Measurements from ENCODE around the gene AFDN. TPM values are rescaled to one million over a fixed set of nuclear protein-coding genes. Genes with fewer than 3 reads are reported as not detected.

The AFDN gene
- total RNA-seq, 2 experiments from 2014 or later, result 45.9 to 46.3 TPM

DNA sequence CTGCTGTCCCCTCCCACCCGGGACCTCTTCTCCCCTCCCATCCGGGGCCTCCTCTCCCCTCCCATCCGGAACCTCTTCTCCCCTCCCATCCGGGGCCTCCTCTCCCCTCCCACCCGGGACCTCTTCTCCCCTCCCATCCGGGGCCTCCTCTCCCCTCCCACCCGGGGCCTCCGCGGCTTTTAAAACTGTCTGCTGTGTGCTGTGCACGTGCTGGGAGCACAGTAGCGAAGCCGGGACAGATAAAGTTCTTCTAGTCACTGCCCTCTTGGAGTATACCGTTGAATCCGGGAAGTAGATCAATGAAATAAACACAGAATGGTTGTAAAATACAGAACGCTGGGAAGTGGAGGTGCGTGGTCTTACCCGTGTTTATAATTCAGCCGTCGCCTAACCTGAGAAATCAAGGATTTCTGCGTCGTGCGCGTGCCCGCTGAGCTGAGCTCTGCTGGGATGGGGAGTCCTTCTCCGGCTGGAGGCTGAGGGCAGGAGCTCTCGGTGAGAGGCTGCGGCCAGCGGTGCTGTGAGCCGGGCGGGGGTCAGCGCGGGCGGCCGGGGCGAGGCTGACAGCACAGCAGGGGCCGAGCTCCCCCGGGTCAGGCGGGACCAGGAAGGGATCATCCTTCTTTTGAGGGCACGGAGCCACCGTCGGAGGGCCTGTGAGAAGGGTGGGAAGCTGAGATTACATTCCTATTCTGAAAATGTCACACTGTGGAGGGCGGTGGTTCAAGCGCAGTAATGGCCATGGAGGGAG, 151.2 kb downstream of the AFDN start:
- peaks cover 4% of the 10 kb centered on the region for H3K27me3 Mint-ChIP-seq
- H3K27ac Mint-ChIP-seq, result no peak overlapping the region
- H3K4me1 Mint-ChIP-seq, result no peaks in the 10 kb centered on the region
- H3K4me3 Mint-ChIP-seq, result no peak overlapping the region
- no peaks in the 10 kb centered on the region for H3K9me3 Mint-ChIP-seq
- H3K36me3 Mint-ChIP-seq (ENCODE audit: low read depth), result no peaks in the 10 kb centered on the region
- ChIA-PET CTCF (no interaction called here), POLR2A (no interaction called here)
- no peak for DNase-seq

DNA sequence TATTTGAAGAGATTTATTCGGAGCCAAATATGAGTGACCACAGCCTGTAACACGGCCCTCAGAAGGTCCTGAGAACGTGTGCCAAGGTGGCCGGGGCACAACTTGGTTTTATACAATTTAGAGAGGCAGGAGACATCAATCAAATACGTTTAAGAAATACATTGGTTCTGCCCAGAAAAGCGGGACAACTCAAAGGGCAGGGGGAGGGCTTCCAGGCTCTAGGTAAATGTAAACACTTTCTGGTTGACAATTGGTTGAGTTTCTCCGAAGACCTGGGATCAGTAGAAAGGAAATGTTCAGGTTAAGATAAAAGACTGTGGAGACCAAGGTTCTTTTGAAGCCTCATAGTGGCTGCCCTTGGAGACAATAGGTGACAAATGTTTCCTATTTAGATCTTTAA, 151.9 kb downstream of the AFDN start:
- H3K9me3 Mint-ChIP-seq, result no peaks in the 10 kb centered on the region
- DNase-seq, result no peak
- no peak overlapping the region for H3K27ac Mint-ChIP-seq
- no peaks in the 10 kb centered on the region for H3K4me1 Mint-ChIP-seq
- CTCF ChIA-PET, result no interaction called here
- peaks cover 4% of the 10 kb centered on the region for H3K27me3 Mint-ChIP-seq
- no peak overlapping the region for H3K4me3 Mint-ChIP-seq
- POLR2A ChIA-PET, result no interaction called here
- no peaks in the 10 kb centered on the region for H3K36me3 Mint-ChIP-seq (ENCODE audit: low read depth)

DNA sequence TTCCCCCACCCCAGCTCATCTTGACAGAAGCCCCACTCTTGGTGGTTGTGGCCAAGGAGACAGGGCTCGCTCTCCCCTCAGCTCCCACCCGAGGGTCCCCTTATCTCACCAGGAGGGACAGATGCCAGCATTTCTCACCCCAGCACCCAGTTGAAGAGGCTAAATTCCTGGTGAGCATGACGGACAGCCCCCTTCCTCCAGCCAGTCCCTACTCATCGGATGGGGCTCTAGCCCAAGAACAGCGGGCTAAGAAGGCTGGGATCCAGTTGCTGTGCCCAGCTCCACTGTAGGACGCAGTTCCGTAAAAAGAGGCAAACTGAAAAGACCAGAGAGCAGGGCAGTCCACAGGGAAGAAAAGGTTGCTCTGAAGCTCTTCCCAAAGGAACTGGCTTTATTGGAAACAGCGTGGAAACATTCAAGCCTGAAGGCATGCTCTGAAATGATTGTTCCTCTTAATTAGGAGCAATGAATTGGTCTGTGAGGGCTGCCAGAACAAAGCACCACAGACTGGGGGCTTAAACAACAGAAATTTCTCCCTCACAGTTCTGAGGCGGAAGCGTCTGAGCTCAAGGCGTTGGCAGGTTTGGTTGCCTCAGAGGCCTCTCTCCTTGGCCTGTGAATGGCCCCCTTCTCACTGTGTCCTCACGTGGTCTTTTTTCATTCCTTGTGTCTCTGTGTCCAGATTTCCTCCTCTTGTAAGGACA, 152.9 kb downstream of the AFDN start:
- Mint-ChIP-seq H3K4me3 (no peak overlapping the region), H3K4me1 (no peaks in the 10 kb centered on the region), H3K9me3 (no peaks in the 10 kb centered on the region), H3K36me3 (ENCODE audit: low read depth) (no peaks in the 10 kb centered on the region), H3K27me3 (peaks cover 8% of the 10 kb centered on the region), H3K27ac (no peak overlapping the region)
- DNase-seq, result no peak
- CTCF ChIA-PET, result no interaction called here
- POLR2A ChIA-PET, result no interaction called here

DNA sequence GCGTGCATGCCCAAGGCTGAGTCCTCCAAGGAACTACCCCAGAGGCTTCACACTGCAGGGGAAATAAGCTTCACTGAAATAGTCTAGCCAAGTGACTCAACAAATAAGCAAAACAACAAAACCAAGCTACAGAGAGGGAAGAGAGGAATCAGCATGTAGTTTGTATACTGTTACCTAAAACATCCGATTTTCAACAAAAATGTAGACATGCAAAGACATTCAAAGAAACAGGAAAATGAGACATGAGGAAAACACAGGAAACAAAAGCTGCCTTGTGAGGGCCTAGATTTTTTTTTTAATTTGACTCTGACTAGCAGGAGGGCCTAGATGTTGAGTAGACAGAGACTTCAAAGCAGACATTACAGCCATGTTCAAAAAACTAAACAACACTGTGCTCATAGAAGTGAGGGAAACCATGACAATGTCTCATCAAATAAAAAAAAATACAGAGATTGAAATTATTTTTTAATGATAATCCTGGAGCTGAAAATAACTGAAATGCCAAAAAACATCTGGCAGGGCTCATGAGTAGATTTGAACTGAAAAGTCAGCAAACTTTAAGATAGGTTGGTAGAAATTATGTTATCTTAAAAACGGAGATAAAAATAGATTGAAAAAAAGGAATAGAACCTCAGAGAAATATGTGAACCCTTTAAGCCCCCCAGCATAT, 154.3 kb downstream of the AFDN start:
- H3K9me3 Mint-ChIP-seq, result no peaks in the 10 kb centered on the region
- H3K4me3 Mint-ChIP-seq, result no peak overlapping the region
- no peak overlapping the region for H3K27ac Mint-ChIP-seq
- ChIA-PET CTCF (no interaction called here), POLR2A (no interaction called here)
- H3K4me1 Mint-ChIP-seq, result no peaks in the 10 kb centered on the region
- H3K36me3 Mint-ChIP-seq (ENCODE audit: low read depth), result no peaks in the 10 kb centered on the region
- DNase-seq, result no peak
- H3K27me3 Mint-ChIP-seq, result peaks cover 8% of the 10 kb centered on the region

GRCh38 chr6:167981916-167982462, 155.3 kb downstream of the AFDN start:
- Mint-ChIP-seq H3K9me3 (no peaks in the 10 kb centered on the region), H3K27ac (no peak overlapping the region), H3K27me3 (peaks cover 8% of the 10 kb centered on the region), H3K4me3 (no peak overlapping the region), H3K4me1 (no peaks in the 10 kb centered on the region), H3K36me3 (ENCODE audit: low read depth) (no peaks in the 10 kb centered on the region)
- CTCF ChIA-PET, result no interaction called here
- POLR2A ChIA-PET, result no interaction called here
- DNase-seq, result no peak

DNA sequence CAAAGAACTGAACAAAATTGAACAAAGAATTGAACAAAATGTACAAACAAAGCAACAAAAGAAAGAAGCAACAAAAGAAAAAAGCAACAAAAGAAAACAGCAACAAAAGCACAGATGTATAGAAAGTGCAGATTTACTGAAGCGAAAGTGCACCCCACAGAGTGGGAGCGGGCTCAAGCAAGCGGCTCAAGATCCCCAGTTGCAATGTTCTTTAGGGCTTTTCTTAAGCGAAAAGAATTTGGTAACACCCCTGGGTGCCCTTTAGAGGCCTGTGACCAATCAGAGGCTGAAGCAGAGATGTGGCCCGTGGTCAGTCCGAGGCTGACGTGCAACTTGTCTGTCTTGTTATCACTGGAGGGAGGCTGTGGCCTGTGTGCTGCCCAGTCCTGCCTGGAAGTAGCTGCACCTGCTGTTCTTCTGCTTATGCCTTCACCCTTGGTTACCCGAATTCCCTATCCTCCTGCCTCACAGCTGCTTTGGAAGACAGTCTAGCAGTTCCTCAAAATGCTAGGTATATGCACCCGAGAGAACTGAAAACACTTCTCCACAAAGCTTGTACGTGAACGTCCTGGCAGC, 157.5 kb downstream of the AFDN start:
- H3K4me3 Mint-ChIP-seq, result no peak overlapping the region
- DNase-seq, result no peak
- CTCF ChIA-PET, result no interaction called here
- H3K4me1 Mint-ChIP-seq, result no peaks in the 10 kb centered on the region
- H3K36me3 Mint-ChIP-seq (ENCODE audit: low read depth), result no peaks in the 10 kb centered on the region
- POLR2A ChIA-PET, result no interaction called here
- no peak overlapping the region for H3K27ac Mint-ChIP-seq
- H3K9me3 Mint-ChIP-seq, result no peaks in the 10 kb centered on the region
- H3K27me3 Mint-ChIP-seq, result peaks cover 8% of the 10 kb centered on the region

- no peak overlapping the region for H3K4me3 Mint-ChIP-seq
- no peaks in the 10 kb centered on the region for H3K4me1 Mint-ChIP-seq
- H3K27me3 Mint-ChIP-seq, result peaks cover 8% of the 10 kb centered on the region
- no peaks in the 10 kb centered on the region for H3K9me3 Mint-ChIP-seq
- no peaks in the 10 kb centered on the region for H3K36me3 Mint-ChIP-seq (ENCODE audit: low read depth)
- ChIA-PET CTCF (no interaction called here), POLR2A (no interaction called here)
- no peak overlapping the region for H3K27ac Mint-ChIP-seq
- DNase-seq, result no peak
Observed at GRCh38 chr6:167984876-167985604, 158.3 kb downstream of the AFDN start.

DNA sequence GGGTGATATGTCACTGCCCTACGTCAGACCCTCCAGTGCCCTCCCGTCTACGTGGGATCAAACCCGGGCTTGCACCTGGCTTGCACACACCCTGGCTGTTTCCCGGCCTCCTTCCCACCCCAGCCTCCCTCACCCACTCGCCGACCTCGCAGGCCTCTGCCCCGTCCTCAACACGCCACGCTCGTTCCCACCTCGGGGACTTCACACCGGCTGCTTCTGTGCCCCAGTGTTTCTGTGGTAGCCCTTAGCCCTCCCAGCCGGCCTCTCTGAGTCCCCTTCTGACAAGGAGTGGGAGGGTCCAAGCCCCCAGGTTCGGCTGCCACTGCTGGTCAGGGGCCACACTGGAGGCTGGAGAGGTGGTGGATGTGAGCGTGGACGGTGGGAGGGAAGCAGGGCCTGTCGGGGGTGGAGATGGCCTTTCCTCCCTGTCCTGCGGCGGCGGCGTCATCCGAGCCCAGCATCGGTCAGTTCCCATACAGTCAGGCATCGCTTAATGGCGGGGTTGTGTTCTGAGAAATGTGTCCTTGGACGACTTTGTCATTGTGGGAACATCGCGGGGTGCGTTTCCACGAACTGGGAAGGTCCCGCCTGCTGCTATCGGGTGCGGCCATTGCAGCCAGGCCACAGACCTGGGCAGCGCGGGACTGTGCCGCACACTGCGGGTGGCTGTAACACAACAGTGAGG, 159.3 kb downstream of the AFDN start:
- no peaks in the 10 kb centered on the region for H3K36me3 Mint-ChIP-seq (ENCODE audit: low read depth)
- H3K4me3 Mint-ChIP-seq, result no peak overlapping the region
- POLR2A ChIA-PET, result no interaction called here
- H3K27me3 Mint-ChIP-seq, result peaks cover 3% of the 10 kb centered on the region
- no peak for DNase-seq
- no peak overlapping the region for H3K27ac Mint-ChIP-seq
- no peaks in the 10 kb centered on the region for H3K9me3 Mint-ChIP-seq
- CTCF ChIA-PET, result no interaction called here
- no peaks in the 10 kb centered on the region for H3K4me1 Mint-ChIP-seq

- Mint-ChIP-seq H3K9me3 (no peaks in the 10 kb centered on the region), H3K4me3 (no peak overlapping the region), H3K27me3 (peaks cover 3% of the 10 kb centered on the region), H3K36me3 (ENCODE audit: low read depth) (no peaks in the 10 kb centered on the region), H3K27ac (no peak overlapping the region), H3K4me1 (no peaks in the 10 kb centered on the region)
- ChIA-PET POLR2A (no interaction called here), CTCF (no interaction called here)
- DNase-seq, result no peak
Observed at GRCh38 chr6:167987396-167988153, 160.9 kb downstream of the AFDN start.

- Mint-ChIP-seq H3K4me1 (no peaks in the 10 kb centered on the region), H3K9me3 (no peaks in the 10 kb centered on the region), H3K4me3 (no peak overlapping the region), H3K36me3 (ENCODE audit: low read depth) (no peaks in the 10 kb centered on the region), H3K27ac (no peak overlapping the region), H3K27me3 (peaks cover 3% of the 10 kb centered on the region)
- ChIA-PET CTCF (no interaction called here), POLR2A (no interaction called here)
- DNase-seq, result no peak
Observed at GRCh38 chr6:167988154-167988495, 161.4 kb downstream of the AFDN start.

GRCh38 chr6:167988945-167989841, 162.5 kb downstream of the AFDN start:
- H3K27me3 Mint-ChIP-seq, result no peaks in the 10 kb centered on the region
- CTCF ChIA-PET, result no interaction called here
- H3K27ac Mint-ChIP-seq, result no peak overlapping the region
- H3K9me3 Mint-ChIP-seq, result no peaks in the 10 kb centered on the region
- POLR2A ChIA-PET, result interaction anchor here (0.6 kb wide), 1 partner anchor 589 kb away, joined by 3 read pairs; no protein-coding TSS in a partner anchor
- no peaks in the 10 kb centered on the region for H3K4me1 Mint-ChIP-seq
- H3K4me3 Mint-ChIP-seq, result no peak overlapping the region
- no peak for DNase-seq
- no peaks in the 10 kb centered on the region for H3K36me3 Mint-ChIP-seq (ENCODE audit: low read depth)

All from activated CD4-positive, alpha-beta memory T cell treated with anti-CD3 and anti-CD28 coated beads, Interleukin-2, amount 10 ng/mL, durations not matched to agents 7 days and 5 days (primary cell).